SU-DHL-6 (cell line): Measurements from ENCODE around the gene EML3.

Source experiments
- H2AFZ ChIP-seq: fragments of 200-600 bp; sonication (generic); 2 replicates; pipeline ENCODE4 v1.6.1; 2014; ENCODE audit warnings: low read depth, mild to moderate bottlenecking, moderate library complexity, mixed read lengths, antibody characterized with exemption, low read length; ENCODE audit not compliant: severe bottlenecking
- H3F3A ChIP-seq: fragments of 200-600 bp; shearing (Covaris generic); 2 replicates; pipeline ENCODE4 v1.6.0; 2016; ENCODE audit warnings: antibody characterized with exemption, mild to moderate bottlenecking; ENCODE audit not compliant: insufficient read depth
- H3K27ac ChIP-seq: fragments of 200-600 bp; sonication (generic); 2 replicates; pipeline ENCODE4 v1.5.1; 2016; ENCODE audit warnings: low read depth, mild to moderate bottlenecking, low read length, moderate library complexity, mixed read lengths
- H3K27me3 ChIP-seq: fragments of 200-600 bp; sonication (generic), shearing (Covaris generic); 2 replicates; pipeline ENCODE4 v1.6.0; 2014; ENCODE audit warnings: mild to moderate bottlenecking, low read length
- H3K36me3 ChIP-seq: fragments of 200-600 bp; sonication (generic); 2 replicates; pipeline ENCODE4 v1.6.1; 2014; ENCODE audit warnings: mild to moderate bottlenecking, low read length, mixed read lengths
- H3K4me2 ChIP-seq: fragments of 300-600, 200-600 bp; shearing (Covaris generic), sonication (generic); 2 replicates; pipeline ENCODE4 v1.6.0; 2014; ENCODE audit warnings: low read length, low read depth, mild to moderate bottlenecking; ENCODE audit not compliant: poor library complexity, severe bottlenecking
- H3K4me3 ChIP-seq: fragments of 200-600 bp; sonication (generic); 2 replicates; pipeline ENCODE4 v1.5.1; 2014; ENCODE audit warnings: antibody characterized with exemption, low read length, mild to moderate bottlenecking, mixed read lengths; ENCODE audit not compliant: insufficient read depth, poor library complexity, severe bottlenecking
- H3K79me2 ChIP-seq: fragments of 200-600 bp; sonication (generic); 2 replicates; pipeline ENCODE4 v1.6.1; 2014; ENCODE audit warnings: mild to moderate bottlenecking, low read length, moderate library complexity; ENCODE audit not compliant: insufficient read depth
- H3K9ac ChIP-seq: fragments of 200-600 bp; sonication (generic); 2 replicates; pipeline ENCODE4 v1.7.0; 2014; ENCODE audit warnings: mild to moderate bottlenecking, low read length
- H3K9me2 ChIP-seq: fragments of 200-600 bp; sonication (generic); replicated peaks from 2 replicates; pipeline ENCODE4 v1.6.1; 2014; ENCODE audit warnings: low read length; ENCODE audit not compliant: insufficient read depth
- H3K9me3 ChIP-seq: fragments of 200-600 bp; sonication (generic); 2 replicates; pipeline ENCODE4 v1.6.1; 2014; ENCODE audit warnings: low read length, mixed read lengths; ENCODE audit not compliant: insufficient read depth
- H4K20me1 ChIP-seq: fragments of 200-600 bp; sonication (generic); 2 replicates; pipeline ENCODE4 v1.6.1; 2014; ENCODE audit warnings: low read depth, mild to moderate bottlenecking, antibody characterized with exemption, low read length, moderate library complexity, mixed read lengths
- EZH2phosphoT487 ChIP-seq: fragments of 200-600 bp; sonication (generic), shearing (Covaris generic); conservative IDR thresholded peaks from 2 replicates; pipeline ENCODE4 v1.6.1; 2018; ENCODE audit warnings: mild to moderate bottlenecking, antibody characterized with exemption, low read length, moderate library complexity, mixed read lengths
- TF ChIP-seq, protein P1 (sequence below): fragments of 200-600 bp; sonication (generic); IDR thresholded peaks from one replicate; pipeline ENCODE4 v1.5.1; 2017; ENCODE audit warnings: antibody characterized with exemption, mild to moderate bottlenecking, low read length, moderate library complexity; ENCODE audit not compliant: insufficient read depth, poor library complexity, severe bottlenecking

The EML3 gene

DNA sequence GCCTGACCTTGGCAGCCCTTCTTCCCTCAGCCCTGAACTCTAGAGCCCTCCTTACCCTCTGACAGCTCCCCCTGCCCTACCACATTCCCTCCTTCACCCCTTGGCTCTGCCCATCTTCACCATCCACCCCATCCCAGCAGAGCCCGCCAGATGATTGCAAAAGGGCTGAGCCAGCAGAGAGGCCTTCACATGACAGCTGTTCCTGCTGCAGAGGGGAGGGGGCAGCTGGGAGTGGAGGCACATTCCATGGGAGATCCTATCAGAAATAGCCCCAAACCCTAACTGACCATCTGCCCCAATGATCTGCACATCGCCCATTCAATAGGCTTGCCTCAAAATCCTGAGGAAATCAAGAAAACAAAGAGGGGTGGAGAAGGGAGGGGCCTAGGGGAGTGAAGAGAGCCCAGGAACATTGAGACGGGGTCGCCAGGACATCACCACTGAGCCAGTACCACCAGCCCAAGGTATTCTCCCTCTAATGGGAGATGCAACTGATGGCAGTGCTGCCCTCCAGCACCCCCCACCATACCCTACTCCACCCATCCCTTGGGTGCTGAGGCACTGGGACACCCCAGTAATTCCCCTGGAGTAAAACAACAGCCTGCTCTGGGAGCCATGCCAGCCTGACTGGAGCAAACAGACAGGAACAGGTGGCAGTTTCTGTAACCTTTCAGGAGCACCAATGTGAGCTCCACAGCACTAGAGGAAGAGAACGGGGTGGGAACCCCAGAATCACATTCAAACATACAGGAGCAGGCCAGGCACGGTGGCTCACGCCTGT lies 58.0 kb downstream of the EML3 start:
- H3F3A ChIP-seq: peaks cover 33% of the 10 kb centered on the region

DNA sequence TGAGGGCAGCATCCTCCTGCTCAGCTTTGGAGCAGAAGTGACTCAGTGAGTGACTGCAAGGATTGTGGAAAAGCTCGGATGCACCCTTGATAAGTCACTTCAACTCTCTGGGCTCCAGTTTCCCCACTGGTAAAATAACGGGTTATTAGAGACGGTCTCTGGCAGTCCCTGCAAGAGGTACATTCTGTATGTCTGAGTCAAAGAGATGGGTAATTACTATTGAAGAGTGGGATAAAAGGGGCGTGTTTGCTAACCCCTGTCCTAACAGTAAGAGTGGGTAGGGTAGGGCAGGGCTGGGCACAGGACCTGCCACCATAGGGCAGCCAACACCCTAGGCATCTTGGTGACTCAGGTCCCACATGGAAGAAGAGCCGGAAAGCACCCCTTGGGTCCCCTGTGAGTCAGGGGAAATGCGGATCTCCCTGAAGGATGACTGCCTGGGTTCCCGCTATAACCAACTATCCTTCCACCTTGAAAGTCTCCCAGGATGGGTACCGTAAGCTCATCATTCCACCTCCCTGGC lies 58.7 kb downstream of the EML3 start:
- H3K4me3 ChIP-seq: no peak overlapping the region
- no peak overlapping the region for H2AFZ ChIP-seq
- H3K9ac ChIP-seq: no peak overlapping the region
- H3K4me2 ChIP-seq: no peak overlapping the region
- no peak overlapping the region for H3K27ac ChIP-seq
- peaks cover 33% of the 10 kb centered on the region for H3F3A ChIP-seq
- no peaks in the 10 kb centered on the region for H3K79me2 ChIP-seq
- TF ChIP-seq EZH2phosphoT487: no peak
- TF ChIP-seq, protein P1, sequence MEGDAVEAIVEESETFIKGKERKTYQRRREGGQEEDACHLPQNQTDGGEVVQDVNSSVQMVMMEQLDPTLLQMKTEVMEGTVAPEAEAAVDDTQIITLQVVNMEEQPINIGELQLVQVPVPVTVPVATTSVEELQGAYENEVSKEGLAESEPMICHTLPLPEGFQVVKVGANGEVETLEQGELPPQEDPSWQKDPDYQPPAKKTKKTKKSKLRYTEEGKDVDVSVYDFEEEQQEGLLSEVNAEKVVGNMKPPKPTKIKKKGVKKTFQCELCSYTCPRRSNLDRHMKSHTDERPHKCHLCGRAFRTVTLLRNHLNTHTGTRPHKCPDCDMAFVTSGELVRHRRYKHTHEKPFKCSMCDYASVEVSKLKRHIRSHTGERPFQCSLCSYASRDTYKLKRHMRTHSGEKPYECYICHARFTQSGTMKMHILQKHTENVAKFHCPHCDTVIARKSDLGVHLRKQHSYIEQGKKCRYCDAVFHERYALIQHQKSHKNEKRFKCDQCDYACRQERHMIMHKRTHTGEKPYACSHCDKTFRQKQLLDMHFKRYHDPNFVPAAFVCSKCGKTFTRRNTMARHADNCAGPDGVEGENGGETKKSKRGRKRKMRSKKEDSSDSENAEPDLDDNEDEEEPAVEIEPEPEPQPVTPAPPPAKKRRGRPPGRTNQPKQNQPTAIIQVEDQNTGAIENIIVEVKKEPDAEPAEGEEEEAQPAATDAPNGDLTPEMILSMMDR: no peak
- H3K9me2 ChIP-seq: no peaks in the 10 kb centered on the region
- H3K36me3 ChIP-seq: peaks cover 2% of the 10 kb centered on the region; the same call in 1 of the 2 replicates
- no peaks in the 10 kb centered on the region for H4K20me1 ChIP-seq
- no peaks in the 10 kb centered on the region for H3K9me3 ChIP-seq
- H3K27me3 ChIP-seq: no peaks in the 10 kb centered on the region

More for the DNA sequence above, 58.0 kb downstream of the EML3 start:
- H3K4me2 ChIP-seq: no peak overlapping the region
- H4K20me1 ChIP-seq: no peaks in the 10 kb centered on the region
- no peaks in the 10 kb centered on the region for H3K9me3 ChIP-seq
- H3K27me3 ChIP-seq: no peaks in the 10 kb centered on the region
- H2AFZ ChIP-seq: no peak overlapping the region
- no peak overlapping the region for H3K27ac ChIP-seq
- peaks cover 2% of the 10 kb centered on the region; the same call in 1 of the 2 replicates for H3K36me3 ChIP-seq
- no peaks in the 10 kb centered on the region for H3K9me2 ChIP-seq
- TF ChIP-seq, protein P1: no peak
- no peak for TF ChIP-seq EZH2phosphoT487
- H3K9ac ChIP-seq: no peak overlapping the region
- no peak overlapping the region for H3K4me3 ChIP-seq
- no peaks in the 10 kb centered on the region for H3K79me2 ChIP-seq

DNA sequence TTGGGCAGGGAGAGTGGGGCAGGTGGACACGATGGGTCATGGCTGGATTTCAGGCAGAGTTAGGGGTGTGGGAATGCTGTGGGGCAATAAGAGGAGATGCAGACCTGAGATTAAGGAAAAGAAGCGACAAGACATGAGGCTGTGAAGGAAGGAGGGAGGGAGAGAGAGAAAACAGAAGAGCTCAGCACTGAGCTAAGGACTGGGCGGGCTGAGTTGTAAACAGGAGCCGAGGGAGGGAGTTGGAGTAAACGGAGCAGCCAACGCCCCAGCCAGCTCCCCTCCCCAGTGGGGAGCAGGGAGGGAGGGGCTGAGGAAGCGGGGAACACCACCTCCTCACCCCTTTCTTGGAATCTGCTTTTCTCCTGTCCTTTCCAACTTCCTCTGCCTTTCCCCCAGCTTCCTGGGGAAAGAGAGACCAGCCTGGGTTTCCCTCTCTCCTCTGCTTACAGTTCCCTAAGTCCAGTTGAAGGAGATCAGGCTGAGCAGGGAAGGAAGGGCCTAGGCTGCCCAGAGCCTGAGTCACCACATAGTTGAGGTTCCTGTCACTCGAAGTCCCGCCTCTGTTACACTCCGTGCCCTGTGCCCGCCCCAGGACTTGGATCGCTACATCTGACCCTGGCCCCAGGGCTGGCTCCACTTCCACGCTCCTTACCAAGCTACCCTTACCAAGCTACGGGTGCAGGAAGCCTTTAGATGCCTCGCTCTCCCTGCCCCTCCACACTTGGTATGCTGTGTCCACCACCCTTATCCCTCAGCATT lies 59.3 kb downstream of the EML3 start:
- no peaks in the 10 kb centered on the region for H3K79me2 ChIP-seq
- no peak overlapping the region for H3K4me3 ChIP-seq
- H3K9me2 ChIP-seq: no peaks in the 10 kb centered on the region
- H4K20me1 ChIP-seq: no peaks in the 10 kb centered on the region
- no peaks in the 10 kb centered on the region for H3K9me3 ChIP-seq
- no peaks in the 10 kb centered on the region for H3K36me3 ChIP-seq
- H3K27me3 ChIP-seq: no peaks in the 10 kb centered on the region
- H3K27ac ChIP-seq: no peak overlapping the region
- H2AFZ ChIP-seq: no peak overlapping the region
- H3K9ac ChIP-seq: no peak overlapping the region
- TF ChIP-seq, protein P1: no peak
- TF ChIP-seq EZH2phosphoT487: no peak
- H3K4me2 ChIP-seq: no peak overlapping the region
- H3F3A ChIP-seq: peaks cover 33% of the 10 kb centered on the region
